Measurements from ENCODE around the gene ACOD1.

GRCh38 chr13:76969488-76970365, 21.4 kb downstream of the ACOD1 start:
- TF ChIP-seq, protein P1, sequence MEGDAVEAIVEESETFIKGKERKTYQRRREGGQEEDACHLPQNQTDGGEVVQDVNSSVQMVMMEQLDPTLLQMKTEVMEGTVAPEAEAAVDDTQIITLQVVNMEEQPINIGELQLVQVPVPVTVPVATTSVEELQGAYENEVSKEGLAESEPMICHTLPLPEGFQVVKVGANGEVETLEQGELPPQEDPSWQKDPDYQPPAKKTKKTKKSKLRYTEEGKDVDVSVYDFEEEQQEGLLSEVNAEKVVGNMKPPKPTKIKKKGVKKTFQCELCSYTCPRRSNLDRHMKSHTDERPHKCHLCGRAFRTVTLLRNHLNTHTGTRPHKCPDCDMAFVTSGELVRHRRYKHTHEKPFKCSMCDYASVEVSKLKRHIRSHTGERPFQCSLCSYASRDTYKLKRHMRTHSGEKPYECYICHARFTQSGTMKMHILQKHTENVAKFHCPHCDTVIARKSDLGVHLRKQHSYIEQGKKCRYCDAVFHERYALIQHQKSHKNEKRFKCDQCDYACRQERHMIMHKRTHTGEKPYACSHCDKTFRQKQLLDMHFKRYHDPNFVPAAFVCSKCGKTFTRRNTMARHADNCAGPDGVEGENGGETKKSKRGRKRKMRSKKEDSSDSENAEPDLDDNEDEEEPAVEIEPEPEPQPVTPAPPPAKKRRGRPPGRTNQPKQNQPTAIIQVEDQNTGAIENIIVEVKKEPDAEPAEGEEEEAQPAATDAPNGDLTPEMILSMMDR (IDR thresholded peaks at IDR 0.05; ENCODE audit: low read depth, low read length, missing input control), result no peak
- TF ChIP-seq JUND (IDR thresholded peaks at IDR 0.05) (no peak), GABPA (IDR thresholded peaks at IDR 0.05 in 1 of 2, conservative IDR thresholded peaks at IDR 0.05 in 1 of 2) (no peak), RAD21 (IDR thresholded peaks at IDR 0.05) (no peak)
- TF ChIP-seq, protein P2, sequence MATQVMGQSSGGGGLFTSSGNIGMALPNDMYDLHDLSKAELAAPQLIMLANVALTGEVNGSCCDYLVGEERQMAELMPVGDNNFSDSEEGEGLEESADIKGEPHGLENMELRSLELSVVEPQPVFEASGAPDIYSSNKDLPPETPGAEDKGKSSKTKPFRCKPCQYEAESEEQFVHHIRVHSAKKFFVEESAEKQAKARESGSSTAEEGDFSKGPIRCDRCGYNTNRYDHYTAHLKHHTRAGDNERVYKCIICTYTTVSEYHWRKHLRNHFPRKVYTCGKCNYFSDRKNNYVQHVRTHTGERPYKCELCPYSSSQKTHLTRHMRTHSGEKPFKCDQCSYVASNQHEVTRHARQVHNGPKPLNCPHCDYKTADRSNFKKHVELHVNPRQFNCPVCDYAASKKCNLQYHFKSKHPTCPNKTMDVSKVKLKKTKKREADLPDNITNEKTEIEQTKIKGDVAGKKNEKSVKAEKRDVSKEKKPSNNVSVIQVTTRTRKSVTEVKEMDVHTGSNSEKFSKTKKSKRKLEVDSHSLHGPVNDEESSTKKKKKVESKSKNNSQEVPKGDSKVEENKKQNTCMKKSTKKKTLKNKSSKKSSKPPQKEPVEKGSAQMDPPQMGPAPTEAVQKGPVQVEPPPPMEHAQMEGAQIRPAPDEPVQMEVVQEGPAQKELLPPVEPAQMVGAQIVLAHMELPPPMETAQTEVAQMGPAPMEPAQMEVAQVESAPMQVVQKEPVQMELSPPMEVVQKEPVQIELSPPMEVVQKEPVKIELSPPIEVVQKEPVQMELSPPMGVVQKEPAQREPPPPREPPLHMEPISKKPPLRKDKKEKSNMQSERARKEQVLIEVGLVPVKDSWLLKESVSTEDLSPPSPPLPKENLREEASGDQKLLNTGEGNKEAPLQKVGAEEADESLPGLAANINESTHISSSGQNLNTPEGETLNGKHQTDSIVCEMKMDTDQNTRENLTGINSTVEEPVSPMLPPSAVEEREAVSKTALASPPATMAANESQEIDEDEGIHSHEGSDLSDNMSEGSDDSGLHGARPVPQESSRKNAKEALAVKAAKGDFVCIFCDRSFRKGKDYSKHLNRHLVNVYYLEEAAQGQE (IDR thresholded peaks at IDR 0.05), result no peak

All from liver (tissue), 3 donors.